B cell (primary cell): ENCODE data around the gene SERINC1. TPM values are rescaled to one million over a fixed set of nuclear protein-coding genes. Genes with fewer than 3 reads are reported as not detected.

Experiments used
- ATAC-seq: fragments of 200-7000 bp; cut with Tn5 transposase; one replicate; pipeline ENCODE4 v1.10.0; 2021; ENCODE audit warnings: low read depth, mild to moderate bottlenecking, moderate number of reproducible peaks, moderate library complexity
- CTCF ChIA-PET: fragments of 350-600 bp; sonication (Branson Sonifier 250); formaldehyde crosslinking; loops from one replicate; lab custom pipeline; 2021; ENCODE audit warnings: antibody characterized with exemption, inconsistent platforms; lab: Charles Lee
- POLR2A ChIA-PET: fragments of 350-600 bp; sonication (Branson Sonifier 250); formaldehyde crosslinking; loops from one replicate; lab custom pipeline; 2021; ENCODE audit warnings: antibody characterized with exemption; lab: Charles Lee
- DNase-seq: peaks from one replicate; pipeline ENCODE4 v3.0.0; 2013
- H2AFZ ChIP-seq: 2 replicates; pipeline ENCODE4 v1.6.1; 2012; ENCODE audit warnings: mild to moderate bottlenecking, low read depth, low read length; ENCODE audit not compliant: insufficient read depth, poor library complexity, severe bottlenecking
- H3K27ac ChIP-seq, 2 donors: 1 replicate in 1 of 2; 2 replicates in 1 of 2; pipeline ENCODE4 v1.5.1; 2012 to 2013; ENCODE audit warnings: low read length in 2 of 2, mild to moderate bottlenecking in 2 of 2, moderate library complexity in 1 of 2
- H3K27me3 ChIP-seq, 4 experiments: fragments of 200-600 bp in 1 of 4; sonication (generic) in 1 of 4; replicated peaks in 1 of 4; 1 replicate in 2 of 4; 2 replicates in 2 of 4; pipeline versions ENCODE4 v1.6.1 to v1.7.0; 2013 to 2016; ENCODE audit warnings: low read length in 3 of 4, mild to moderate bottlenecking in 2 of 4, mixed read lengths in 1 of 4, moderate library complexity in 1 of 4; ENCODE audit not compliant: insufficient read depth in 4 of 4, control insufficient read depth in 3 of 4; ENCODE audit errors: control extremely low read depth in 1 of 4
- H3K36me3 ChIP-seq, 2 experiments: replicated peaks in 1 of 2; 1 replicate in 1 of 2; 2 replicates in 1 of 2; pipeline versions ENCODE4 v1.6.1 to v1.7.1; 2013; ENCODE audit warnings: low read length in 1 of 2; ENCODE audit not compliant: insufficient read depth in 2 of 2, control insufficient read depth in 1 of 2; ENCODE audit errors: control extremely low read depth in 1 of 2, extremely low read depth in 1 of 2
- H3K4me1 ChIP-seq, 2 donors: fragments of 200-600 bp in 1 of 2; sonication (generic) in 1 of 2; 1 replicate in 1 of 2; 2 replicates in 1 of 2; pipeline versions ENCODE4 v1.5.1 to v1.6.1; 2013 to 2017; ENCODE audit warnings: low read length in 2 of 2; ENCODE audit not compliant: control insufficient read depth in 2 of 2, insufficient read depth in 2 of 2
- H3K4me2 ChIP-seq: replicated peaks from 2 replicates; pipeline ENCODE3; 2012; ENCODE audit warnings: mild to moderate bottlenecking, low read depth, low read length; ENCODE audit not compliant: poor library complexity, severe bottlenecking
- H3K4me3 ChIP-seq, 5 experiments: fragments of 200-600 bp in 1 of 5; sonication (generic) in 1 of 5; 1 replicate in 3 of 5; 2 replicates in 2 of 5; pipeline versions ENCODE4 v1.5.1 to v1.7.0; 2011 to 2016; ENCODE audit warnings: low read length in 4 of 5, mild to moderate bottlenecking in 4 of 5, low read depth in 2 of 5, control low read depth in 1 of 5, moderate library complexity in 1 of 5; ENCODE audit not compliant: insufficient read depth in 1 of 5; ENCODE audit errors: control extremely low read depth in 1 of 5, extremely low read depth in 1 of 5
- H3K79me2 ChIP-seq: fragments of 200-600 bp; sonication (generic); one replicate; pipeline ENCODE4 v1.6.0; 2016; ENCODE audit warnings: low read length; ENCODE audit not compliant: control insufficient read depth, insufficient read depth
- H3K9ac ChIP-seq: fragments of 200-600 bp; sonication (generic); 2 replicates; pipeline ENCODE4 v1.6.1; 2017; ENCODE audit warnings: mild to moderate bottlenecking, low read length, moderate library complexity
- H3K9me3 ChIP-seq, 3 donors: one replicate each; pipeline versions ENCODE4 v1.6.1 to v1.7.1; 2013; ENCODE audit warnings: low read length in 2 of 3; ENCODE audit not compliant: control insufficient read depth in 2 of 3, insufficient read depth in 1 of 3; ENCODE audit errors: control extremely low read depth in 1 of 3
- H4K20me1 ChIP-seq: 2 replicates; pipeline ENCODE4 v1.6.0; 2012; ENCODE audit warnings: mild to moderate bottlenecking, low read length; ENCODE audit not compliant: insufficient read depth, control insufficient read depth, poor library complexity, severe bottlenecking
- H3K27ac Mint-ChIP-seq: one replicate; pipeline ENCODE4 v1.8.0; 2021; ENCODE audit warnings: mixed read lengths
- H3K27me3 Mint-ChIP-seq: one replicate; pipeline ENCODE4 v1.8.0; 2021; ENCODE audit warnings: mixed read lengths
- H3K4me1 Mint-ChIP-seq: one replicate; pipeline ENCODE4 v1.8.0; 2021; ENCODE audit warnings: mixed read lengths
- H3K4me3 Mint-ChIP-seq: one replicate; pipeline ENCODE4 v1.8.0; 2021; ENCODE audit warnings: mixed read lengths
- H3K9me3 Mint-ChIP-seq: one replicate; pipeline ENCODE4 v1.8.0; 2022; ENCODE audit warnings: mixed read lengths; ENCODE audit not compliant: insufficient read depth
- CTCF ChIP-seq: fragments of 200-600 bp; IDR thresholded peaks from one replicate; pipeline ENCODE4 v1.8.0; 2022; ENCODE audit warnings: antibody characterized with exemption, mild to moderate bottlenecking
- EZH2 ChIP-seq: IDR thresholded peaks from 2 replicates; pipeline ENCODE4 v1.6.1; 2012; ENCODE audit warnings: borderline replicate concordance, low read depth, mild to moderate bottlenecking, moderate library complexity, low read length; ENCODE audit not compliant: insufficient read depth, poor library complexity, severe bottlenecking
- WGBS: methylation state at CpG from one replicate; pipeline ENCODE4 v1.1.5; 2013; ENCODE audit warnings: missing lambda C conversion rate; ENCODE audit not compliant: insufficient coverage; 5-methylcytosine and 5-hydroxymethylcytosine counted together
- intact Hi-C: fragments of 100-400 bp; cut with micrococcal nuclease; formaldehyde crosslinking; loops from one replicate; pipeline ENCODE4 v1.10.0; 2022
- polyA plus RNA-seq: library from polyadenylated mRNA; depleted of rRNA; stranded (reverse); fragments of >200 nt; gene quantifications from 2 replicates; pipeline ENCODE4 v1.2.3, GENCODE V29; 2012
- total RNA-seq, 2 donors: library from RNA; stranded (reverse); fragments of 120-200 nt in 1 of 2; gene quantifications; 1 replicate in 1 of 2; 2 replicates in 1 of 2; pipeline versions ENCODE4 v1.2.3 to v1.2.4, GENCODE V29; 2013 to 2022

The SERINC1 gene
- total and polyA plus RNA-seq, 2 donors (not counting 1 experiment from before 2014, with no cell fraction given), result 17.2 to 92.1 TPM

GRCh38 chr6:122406187-122406586 lies 65.4 kb downstream of the SERINC1 start:
- ChIA-PET POLR2A (no interaction called here), CTCF (no interaction called here)
- Histone ChIP-seq H3K9me3 (no peaks in the 10 kb centered on the region), H4K20me1 (no peaks in the 10 kb centered on the region), H3K36me3 (no peaks in the 10 kb centered on the region), H3K4me1 (peaks cover 0 to under 1% of the 10 kb centered on the region in 2 donors), H3K27me3 (no peaks in the 10 kb centered on the region), H3K4me2 (no peak overlapping the region), H3K27ac (no peak overlapping the region), H3K79me2 (peaks cover 59% of the 10 kb centered on the region), H2AFZ (no peak overlapping the region), H3K9ac (no peak overlapping the region), H3K4me3 (no peak overlapping the region)
- DNase-seq (no peak), ATAC-seq (no peak)
- Mint-ChIP-seq H3K9me3 (no peaks in the 10 kb centered on the region), H3K27me3 (no peaks in the 10 kb centered on the region), H3K27ac (no peak overlapping the region), H3K4me1 (peaks cover 26% of the 10 kb centered on the region), H3K4me3 (no peak overlapping the region)
- 93% methylated on average over 1 of the region's 1 CpG for WGBS
- TF ChIP-seq EZH2 (no peak), CTCF (no peak)
- intact Hi-C loops, result no loop called here

GRCh38 chr6:122405417-122405816 lies 66.2 kb downstream of the SERINC1 start:
- TF ChIP-seq CTCF (no peak), EZH2 (no peak)
- Histone ChIP-seq H3K9ac (no peak overlapping the region), H3K36me3 (no peaks in the 10 kb centered on the region), H2AFZ (no peak overlapping the region), H3K4me2 (no peak overlapping the region), H3K27ac (no peak overlapping the region), H3K79me2 (peaks cover 63% of the 10 kb centered on the region), H3K4me1 (peaks cover 3 to 8% of the 10 kb centered on the region in 2 donors), H4K20me1 (no peaks in the 10 kb centered on the region), H3K9me3 (no peaks in the 10 kb centered on the region), H3K27me3 (no peaks in the 10 kb centered on the region), H3K4me3 (no peak overlapping the region)
- CTCF ChIA-PET, result no interaction called here
- intact Hi-C loops, result no loop called here
- no peaks in the 10 kb centered on the region for H3K9me3 Mint-ChIP-seq
- no peak for ATAC-seq
- H3K4me1 Mint-ChIP-seq, result peaks cover 31% of the 10 kb centered on the region
- no peak for DNase-seq
- no peak overlapping the region for H3K27ac Mint-ChIP-seq
- no peak overlapping the region for H3K4me3 Mint-ChIP-seq
- WGBS, result no CpG with 5 or more reads among the region's 1 CpG
- POLR2A ChIA-PET, result no interaction called here
- no peaks in the 10 kb centered on the region for H3K27me3 Mint-ChIP-seq
